GM19043 (cell line): ENCODE measurements around the gene RNASE12.
A peak's percentile ranks its signal among the peaks of the same experiment; 100 is the strongest.
"Not testable (repeated sequence)": the region's sequence is repeated elsewhere in the genome, so short reads cannot be mapped to it uniquely, and the experiment has no call there.

Experiments
- ATAC-seq: cut with Tn5 transposase; IDR thresholded peaks from one replicate; pipeline ENCODE4 v1.9.1; 2021; ENCODE audit warnings: low read depth; ENCODE audit not compliant: unreplicated experiment

Gene RNASE12

GRCh38 chr14:20591235-20591634 is at the start of gene RNASE12:
Gene RNASE12 (minus strand): TSS chr14:20591376. CDS start chr14:20590723, 653 bp downstream.
- no peak for ATAC-seq

- no peak for ATAC-seq
Measured at GRCh38 chr14:20632831-20633691, 41.9 kb upstream of the RNASE12 start.

- no peak for ATAC-seq
Measured at GRCh38 chr14:20632448-20632830, 41.3 kb upstream of the RNASE12 start.

GRCh38 chr14:20631880-20632389 is 40.8 kb upstream of the RNASE12 start:
- no peak for ATAC-seq

GRCh38 chr14:20631023-20631879 is 40.1 kb upstream of the RNASE12 start:
- ATAC-seq, result no peak

GRCh38 chr14:20630340-20631022 is 39.3 kb upstream of the RNASE12 start:
- no peak for ATAC-seq

GRCh38 chr14:20628063-20628854 is 37.1 kb upstream of the RNASE12 start:
- ATAC-seq, result no peak

GRCh38 chr14:20627346-20628027 is 36.3 kb upstream of the RNASE12 start:
- ATAC-seq, result no peak

GRCh38 chr14:20626274-20626673 is 35.1 kb upstream of the RNASE12 start:
- no peak for ATAC-seq

- ATAC-seq, result no peak
Measured at GRCh38 chr14:20624495-20625070, 33.4 kb upstream of the RNASE12 start.

- ATAC-seq, result no peak
Measured at GRCh38 chr14:20623798-20624197, 32.6 kb upstream of the RNASE12 start.

GRCh38 chr14:20622816-20623291 is 31.7 kb upstream of the RNASE12 start:
- ATAC-seq, result no peak

GRCh38 chr14:20620798-20621478 is 29.8 kb upstream of the RNASE12 start:
- no peak for ATAC-seq

GRCh38 chr14:20619688-20620087 is 28.5 kb upstream of the RNASE12 start:
- not testable (repeated sequence) for ATAC-seq

GRCh38 chr14:20618271-20618749 is 27.1 kb upstream of the RNASE12 start:
- ATAC-seq, result no peak

GRCh38 chr14:20617138-20618003 is 26.2 kb upstream of the RNASE12 start:
- peak; percentile 40 for ATAC-seq

GRCh38 chr14:20615996-20616395 is 24.8 kb upstream of the RNASE12 start:
- ATAC-seq, result no peak
